HG02588 (cell line): Measurements from ENCODE around the gene RHEX.

Source experiments
- ATAC-seq: cut with Tn5 transposase; IDR thresholded peaks from one replicate; pipeline ENCODE4 v1.9.1; 2021; ENCODE audit warnings: mild to moderate bottlenecking, moderate library complexity; ENCODE audit not compliant: unreplicated experiment

The RHEX gene

DNA sequence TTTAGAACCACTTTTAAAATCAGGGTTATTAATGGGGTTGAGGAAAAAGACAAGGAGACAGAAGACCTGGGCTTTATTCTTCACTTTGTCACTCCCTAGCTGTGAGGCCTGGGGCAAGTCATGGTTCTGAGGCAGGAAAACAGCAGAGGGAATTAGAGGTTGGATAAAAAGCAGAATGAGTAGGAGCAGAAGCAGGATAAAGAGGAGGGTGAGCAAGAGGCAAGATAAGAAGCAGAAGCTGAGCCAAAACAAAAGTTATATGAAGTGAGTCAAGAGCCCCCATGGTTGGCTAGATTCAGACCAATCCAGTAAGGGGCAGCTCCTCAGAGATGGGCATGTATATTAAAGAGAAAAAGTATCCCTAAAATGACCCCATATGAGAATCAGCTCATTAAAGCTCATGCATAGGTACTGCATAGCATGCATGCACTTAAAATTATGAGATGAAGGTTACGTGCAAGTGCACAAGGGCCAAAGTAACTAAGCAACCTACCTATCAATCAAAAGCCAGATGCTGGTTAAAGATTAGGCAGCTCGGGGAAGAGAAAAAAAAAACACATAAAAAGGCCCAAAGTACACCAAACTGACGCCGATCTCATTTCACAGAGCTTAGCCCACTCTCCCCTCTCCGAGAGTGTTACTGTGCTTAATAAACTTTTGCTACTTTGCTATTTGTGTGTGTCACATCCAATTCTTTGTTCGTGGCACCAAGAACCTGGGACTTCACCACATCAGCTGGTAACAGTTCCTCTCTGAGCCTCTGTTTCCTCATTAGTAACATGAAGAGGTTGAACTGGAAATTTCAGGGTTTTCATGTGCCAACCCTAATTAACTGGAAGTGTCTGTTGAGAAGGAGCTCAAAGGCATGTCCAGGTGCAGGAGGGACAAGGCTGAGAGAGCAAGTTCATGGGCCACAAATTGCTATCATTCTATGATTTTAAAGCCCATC is 62.0 kb downstream of the RHEX start:
- ATAC-seq: no peak

DNA sequence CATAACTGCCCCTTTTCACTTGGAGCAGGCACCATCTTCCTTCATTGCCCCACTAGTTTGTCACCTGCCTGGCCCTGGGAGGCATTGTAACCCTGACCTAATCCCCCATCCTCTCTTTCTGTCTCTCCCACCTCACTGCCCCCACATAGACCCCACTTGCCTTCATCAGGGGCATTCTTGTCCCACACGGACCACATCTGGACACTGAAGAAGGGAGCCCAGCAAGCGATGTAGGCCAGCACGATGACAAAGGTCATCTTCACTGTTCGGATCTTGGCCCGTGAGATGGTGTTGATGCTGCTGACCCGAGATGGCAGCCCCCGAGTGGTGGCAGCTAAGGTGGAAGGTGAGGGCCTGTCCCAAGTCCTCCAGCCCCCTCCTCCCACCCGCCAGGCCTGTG is 62.8 kb downstream of the RHEX start:
- no peak for ATAC-seq

DNA sequence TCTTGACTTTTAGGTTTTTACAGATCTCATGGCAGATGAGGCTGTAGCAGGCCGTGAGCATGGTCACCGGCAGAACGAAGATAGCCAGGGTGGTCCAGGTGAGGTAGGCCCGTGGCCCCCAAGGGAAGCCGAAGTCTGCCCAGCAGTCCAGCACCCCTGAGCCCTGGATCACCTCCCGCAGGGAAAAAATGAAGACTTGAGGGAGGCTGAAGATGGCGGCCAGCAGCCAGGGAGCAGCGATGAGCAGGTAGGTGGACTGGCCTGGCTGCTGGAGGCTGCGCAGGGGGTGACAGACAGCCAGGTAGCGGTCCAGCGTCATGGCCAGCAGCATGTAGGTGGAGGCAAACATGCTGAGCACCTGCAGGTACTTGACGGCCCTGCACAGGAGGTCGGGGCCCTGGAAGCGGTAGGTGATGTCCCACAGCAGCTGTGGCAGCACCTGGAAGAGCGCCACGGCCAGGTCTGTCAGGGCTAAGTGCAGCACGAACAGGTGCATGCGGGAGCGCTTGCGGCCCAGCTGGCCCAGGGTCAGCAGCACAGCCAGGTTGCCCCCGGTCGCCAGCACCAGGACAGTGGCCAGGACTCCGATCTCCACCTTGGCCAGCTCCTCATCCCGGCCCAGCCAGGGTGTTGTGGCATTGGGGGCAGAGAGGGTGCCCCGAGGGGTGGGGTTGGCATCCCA is 63.4 kb downstream of the RHEX start:
- ATAC-seq: no peak

DNA sequence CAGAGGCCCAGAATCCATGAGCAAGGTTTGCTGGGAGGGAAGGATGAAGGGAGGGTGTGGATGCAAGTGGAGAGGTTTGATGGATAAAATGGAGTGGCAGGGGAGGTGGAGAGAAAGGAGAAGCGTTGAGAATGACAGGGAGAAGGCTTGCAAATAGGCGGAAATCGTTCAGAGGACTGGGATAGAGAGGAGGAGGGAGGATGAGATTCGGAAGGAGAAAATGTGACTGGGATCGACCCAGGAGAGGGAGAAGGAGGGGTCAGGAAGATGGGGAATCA is 63.8 kb downstream of the RHEX start:
- ATAC-seq: no peak

DNA sequence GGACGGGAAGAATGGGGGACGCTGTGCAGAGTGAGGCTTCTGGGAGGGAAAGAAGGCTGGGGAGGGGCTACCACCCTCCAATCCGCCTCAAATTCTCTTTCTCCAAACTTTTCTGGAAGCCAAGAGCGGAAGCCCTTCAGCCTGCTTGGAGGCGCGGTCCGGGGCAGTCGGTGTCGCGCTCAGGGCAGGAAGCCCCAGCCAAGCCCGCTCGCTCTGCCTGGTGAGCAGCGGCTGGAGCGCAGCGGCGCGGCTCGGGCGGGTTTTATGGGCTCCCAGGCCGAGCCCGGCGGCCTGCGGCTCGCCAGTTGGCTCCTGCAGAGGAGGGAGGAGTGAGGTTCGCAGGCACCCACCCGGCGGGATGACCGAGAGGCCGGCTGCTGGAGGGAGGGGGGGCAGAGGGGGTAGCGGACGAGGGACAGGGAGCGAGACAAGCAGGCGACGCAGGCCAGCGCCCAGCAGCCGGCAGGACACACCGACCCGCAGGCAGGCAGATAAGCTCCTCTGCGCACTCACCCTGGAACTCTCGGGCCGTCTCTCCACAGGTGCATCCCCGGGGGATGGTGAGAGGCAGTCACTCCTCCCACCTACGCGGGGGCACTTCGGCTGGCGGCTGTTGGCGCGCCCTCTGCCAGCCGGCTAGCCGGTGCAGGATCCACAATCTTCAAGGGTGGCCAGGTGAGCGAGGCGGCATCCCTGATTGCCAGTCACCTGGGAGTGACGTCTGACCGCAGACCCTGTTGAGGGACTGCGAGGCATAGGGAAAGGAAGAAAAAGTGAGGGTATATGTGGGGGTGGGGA is 64.4 kb downstream of the RHEX start, which contains the start of gene AVPR1B:
Gene AVPR1B (minus strand): TSS at position 238 of the 798 bp plus-strand sequence. CDS start 498 bp downstream, outside the sequence.
- no peak for ATAC-seq

DNA sequence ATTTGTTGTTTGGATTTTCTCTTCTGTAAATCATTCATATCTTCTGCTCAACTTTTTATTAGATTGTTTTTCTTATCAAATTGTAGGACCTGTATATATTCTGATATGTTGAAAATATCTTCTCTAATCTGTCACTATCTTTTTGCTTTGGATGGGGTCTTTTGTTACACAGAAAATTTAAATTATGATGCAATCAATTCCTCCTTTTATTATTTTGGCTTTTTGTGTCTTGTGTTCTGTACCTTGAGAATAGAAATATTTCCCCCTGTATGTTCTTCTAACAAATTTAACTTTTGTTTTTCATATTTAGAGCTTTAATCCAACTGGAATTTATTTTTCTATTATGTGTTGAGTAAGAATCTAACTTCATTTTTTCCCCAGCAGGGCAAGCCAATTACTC is 67.4 kb downstream of the RHEX start:
- no peak for ATAC-seq

DNA sequence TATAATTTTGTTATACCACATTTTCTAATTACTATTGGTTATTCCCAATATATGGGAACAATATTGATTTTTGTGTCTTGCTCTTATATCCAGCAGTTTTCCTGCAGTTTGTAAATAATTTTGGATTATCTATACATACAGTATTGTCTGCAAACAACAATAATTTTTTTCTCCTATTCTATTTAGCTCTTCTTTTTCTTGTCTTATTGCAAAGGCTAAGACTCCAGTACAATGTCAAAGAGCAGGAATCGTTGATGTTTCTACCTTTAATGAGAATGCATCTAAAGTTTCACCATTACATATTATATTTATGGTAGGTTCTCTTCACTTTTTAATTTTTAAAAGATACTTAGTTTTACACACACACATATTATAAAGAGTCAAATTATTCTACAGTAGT is 68.3 kb downstream of the RHEX start:
- no peak for ATAC-seq

DNA sequence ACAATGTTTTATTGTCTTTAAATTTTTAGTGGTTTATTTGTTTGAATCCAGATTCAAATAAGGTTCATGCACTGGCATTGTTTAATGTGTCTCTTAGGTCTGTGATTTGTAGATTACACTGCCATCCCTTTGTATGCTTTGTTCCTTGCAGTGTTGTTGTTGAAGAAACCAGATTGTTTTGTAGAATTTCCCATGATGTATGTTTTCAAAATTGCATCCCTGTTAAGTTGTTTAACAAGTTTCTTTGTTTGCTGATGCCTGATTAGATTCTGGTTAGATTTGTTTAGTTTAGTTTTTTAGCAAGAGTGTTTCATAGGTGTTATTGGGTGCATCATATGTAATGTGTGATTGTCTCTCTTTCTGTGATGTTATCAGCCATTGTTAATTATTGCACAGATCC is 69.7 kb downstream of the RHEX start:
- no peak for ATAC-seq

DNA sequence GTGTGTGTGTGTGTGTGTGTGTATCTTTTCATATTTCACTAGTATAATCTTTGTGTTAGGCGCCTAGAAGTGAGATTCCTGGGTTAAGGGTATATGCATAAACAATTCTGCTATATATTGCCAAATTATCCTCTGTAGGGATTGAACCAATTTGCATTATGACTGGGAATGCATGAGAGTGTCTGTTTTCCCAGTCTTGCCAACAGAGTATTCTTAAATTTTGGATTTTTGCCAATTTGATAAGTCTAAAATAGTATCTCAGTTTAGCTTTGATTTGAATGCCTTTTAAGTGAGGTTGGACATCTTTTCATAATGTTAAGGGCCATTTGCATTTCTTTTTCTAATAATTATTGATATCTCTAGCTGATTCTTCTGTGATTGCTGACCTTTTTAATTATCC is 72.4 kb downstream of the RHEX start:
- no peak for ATAC-seq

DNA sequence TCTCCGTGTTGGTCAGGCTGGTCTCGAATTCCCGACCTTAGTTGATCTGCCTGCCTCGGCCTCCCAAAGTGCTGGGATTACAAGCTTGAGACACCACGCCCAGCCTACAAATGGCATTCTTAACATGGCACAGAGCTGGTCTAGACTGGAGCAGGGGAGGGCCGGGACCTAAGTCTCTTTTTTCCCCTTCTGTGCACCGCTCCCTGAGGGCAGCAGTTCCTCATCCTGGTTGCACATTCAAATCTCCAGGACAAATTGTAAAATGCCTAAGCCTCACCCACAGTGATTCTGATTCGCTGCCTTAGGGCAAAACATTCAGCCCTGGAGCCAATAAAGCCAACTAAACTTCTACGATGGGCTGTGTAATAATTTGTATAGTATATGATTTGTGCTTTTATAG is 74.4 kb downstream of the RHEX start:
- no peak for ATAC-seq

DNA sequence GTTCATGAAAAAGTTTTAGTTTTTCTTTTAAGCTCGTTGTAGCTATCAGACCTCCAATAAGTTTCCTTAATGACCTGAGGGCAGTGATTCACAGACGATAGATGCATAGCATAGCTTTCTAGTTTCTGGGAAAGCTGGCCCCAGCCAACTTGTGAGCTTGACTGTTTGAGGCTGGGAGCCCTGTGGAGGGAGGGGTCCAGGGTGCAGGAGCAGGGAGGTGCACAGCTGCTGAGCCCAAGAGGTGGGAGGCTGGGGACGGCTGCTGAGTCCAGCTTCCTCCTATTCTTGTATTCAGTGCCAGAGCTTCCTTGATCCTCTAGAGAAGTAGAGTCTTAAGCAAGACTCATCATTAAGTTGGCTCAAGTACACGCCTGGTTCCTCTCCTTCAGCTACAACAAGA is 75.2 kb downstream of the RHEX start:
- no peak for ATAC-seq

DNA sequence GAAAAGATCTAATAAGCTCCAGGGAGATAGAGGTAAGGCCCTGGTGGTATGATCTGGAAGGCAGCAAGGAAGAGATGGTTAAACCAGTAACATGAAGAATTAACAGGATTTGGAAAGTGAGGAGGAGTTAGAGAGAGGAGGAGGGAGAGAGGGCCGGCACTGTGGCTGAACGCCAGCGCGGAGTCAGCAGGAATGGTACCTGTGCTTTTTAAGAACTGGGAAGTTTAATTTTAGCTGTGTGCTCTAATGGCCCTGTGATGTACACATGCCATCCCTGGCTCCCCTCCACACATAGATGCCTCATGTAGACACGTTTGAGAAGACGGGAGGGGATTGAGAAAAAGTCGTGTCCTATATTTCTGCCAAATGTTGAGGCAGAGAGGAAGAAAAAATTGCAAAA is 78.1 kb downstream of the RHEX start:
- no peak for ATAC-seq

DNA sequence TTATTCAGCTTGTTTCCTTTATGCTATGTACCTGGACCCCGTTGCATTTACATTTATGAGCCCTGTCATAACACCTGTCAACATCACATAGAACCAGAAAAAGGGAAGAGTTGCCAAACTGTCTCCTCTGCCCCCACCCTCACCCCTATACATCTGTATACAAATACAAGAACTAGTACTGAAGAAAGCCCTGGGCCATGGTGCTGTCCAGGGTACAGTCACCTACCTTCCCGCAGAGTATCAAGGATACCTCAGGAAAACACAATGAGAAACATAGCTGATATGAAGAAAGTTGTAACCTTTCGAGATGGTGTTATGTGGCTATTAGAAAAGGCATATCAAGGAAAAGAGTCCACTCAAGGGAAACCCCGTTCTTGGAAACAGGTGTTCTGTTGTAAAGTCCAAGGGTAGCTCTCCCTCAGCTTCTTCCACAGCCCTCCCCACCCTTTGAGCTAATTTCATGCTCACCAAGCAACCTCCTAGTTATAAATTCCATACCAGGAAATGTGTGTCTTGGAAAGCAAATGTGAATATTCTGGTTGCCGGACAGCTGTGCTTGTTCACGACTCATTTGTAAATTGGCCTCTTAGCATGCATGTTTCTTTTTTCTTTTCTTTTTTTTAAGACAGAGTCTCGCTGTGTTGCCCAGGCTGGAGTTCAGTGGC is 80.9 kb downstream of the RHEX start:
- ATAC-seq: no peak

DNA sequence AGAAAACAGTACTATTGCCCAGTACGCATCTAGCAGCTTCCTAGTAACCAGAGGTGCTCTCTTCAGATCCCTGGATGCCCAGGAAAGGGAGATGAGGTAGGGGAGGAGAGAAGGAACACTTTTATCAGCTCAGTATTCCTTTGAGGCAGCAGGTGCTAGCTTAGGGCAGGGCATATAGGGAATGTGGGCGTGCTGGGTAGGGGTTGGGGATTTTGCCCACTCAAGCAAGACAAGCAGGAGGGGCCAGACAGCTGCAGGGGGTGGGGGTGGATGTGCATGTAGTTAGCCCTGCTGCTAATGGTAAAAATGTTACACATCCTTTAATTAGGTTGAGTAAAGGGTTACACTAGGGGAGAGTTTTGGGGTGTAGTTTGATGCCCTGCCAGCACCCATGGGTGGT is 82.3 kb downstream of the RHEX start:
- ATAC-seq: no peak

DNA sequence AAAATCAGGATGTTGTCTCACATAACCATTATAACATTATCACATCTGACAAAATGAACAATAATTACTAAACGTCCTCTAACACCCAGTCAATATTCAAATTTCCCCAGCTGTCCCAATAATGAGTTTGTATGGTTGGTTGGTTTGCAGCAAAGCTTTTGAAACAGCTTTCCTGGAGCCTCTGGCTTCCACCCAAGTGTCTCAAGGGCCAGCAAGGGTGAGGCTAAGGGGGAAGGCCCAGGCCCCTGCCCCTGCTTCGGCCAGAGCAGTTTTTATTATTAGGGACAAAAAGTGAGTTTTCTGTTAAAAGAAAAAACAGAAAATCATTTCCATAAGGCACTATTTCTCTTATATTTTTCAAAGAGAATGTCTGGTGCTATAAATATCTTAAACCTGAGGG is 83.3 kb downstream of the RHEX start:
- no peak for ATAC-seq

DNA sequence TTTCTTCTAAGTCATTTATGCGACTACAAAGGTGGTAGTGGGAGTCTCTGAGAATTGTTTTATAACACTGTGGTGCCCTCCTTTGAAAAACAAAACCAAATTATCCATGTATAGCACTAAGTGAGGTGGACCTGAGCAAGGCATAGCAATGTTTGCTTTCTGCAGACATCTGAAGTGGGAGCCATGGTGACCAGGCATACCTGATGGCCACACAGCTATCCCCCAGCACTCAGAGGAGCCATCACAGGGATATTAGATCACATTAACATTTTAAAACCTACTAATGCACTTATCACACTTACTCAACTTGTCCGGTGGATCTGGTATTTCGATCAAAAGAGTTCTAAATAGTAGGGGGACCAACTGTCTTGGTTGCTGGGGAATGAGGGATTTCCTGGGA is 89.0 kb downstream of the RHEX start:
- no peak for ATAC-seq

DNA sequence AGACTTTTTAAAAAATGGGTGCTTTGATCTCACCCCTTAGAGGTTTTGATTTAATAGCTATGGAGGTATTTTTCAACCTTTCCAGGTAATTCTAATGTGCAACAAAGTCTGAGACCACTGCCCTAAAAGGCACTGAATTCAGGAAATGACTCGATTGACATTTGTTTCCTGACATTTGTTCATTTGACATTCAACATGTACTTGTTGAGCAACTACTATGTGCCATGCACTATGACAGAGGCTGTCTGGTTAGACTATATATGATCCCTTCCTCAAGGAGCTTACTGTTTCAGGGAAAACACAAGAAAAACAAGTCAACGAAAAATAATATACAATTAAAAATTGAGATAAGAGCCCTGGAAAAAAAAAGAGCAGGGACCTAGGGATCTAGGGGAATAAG is 89.8 kb downstream of the RHEX start:
- no peak for ATAC-seq

DNA sequence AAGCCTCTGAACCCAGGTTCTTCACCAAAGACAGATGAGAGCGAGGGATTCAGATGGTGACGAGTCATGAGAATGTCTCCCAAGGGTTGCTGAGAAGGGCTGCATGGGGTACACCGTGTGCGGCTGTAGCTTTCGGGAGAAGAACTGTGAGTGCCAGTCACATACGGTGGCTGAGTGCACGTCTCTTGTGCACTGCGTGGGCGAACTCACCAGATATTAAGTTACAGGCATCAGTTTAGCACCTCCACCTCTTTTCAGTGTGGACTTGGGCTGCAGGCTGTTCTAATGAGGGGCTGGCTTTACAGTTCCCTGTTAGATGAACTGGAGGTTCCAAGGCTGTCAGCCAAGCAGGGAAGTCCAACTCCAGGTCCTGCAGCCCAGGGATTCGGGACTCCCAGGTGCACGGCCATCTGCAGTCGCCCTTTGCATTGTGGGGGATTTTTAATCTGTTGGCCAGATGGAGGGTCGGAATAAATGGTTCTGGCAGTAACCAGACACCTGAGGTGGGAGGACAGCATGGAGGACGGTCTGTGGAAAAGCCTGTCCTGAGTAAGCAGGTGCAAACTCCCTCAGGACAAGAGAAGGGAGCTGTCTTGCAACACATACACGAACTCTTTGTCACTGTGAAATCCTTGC is 90.7 kb downstream of the RHEX start:
- no peak for ATAC-seq

DNA sequence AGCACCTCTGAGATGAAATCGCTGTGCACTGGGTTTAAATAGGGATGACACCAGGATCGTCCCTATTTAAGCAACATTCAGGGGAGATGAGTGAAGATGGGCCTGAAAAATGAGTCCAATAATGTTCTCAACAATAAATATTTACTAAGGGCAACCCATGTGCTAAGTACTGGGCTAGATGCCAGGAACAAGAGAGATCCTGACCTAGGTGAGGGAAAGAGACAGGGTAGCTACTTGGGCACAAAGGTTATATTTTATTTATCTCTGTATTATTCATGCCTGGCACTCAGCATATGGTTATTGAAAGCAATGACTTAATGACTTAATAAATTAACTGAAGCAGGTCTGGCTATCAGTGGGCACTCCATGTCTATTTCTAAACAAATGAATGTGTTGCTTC is 91.6 kb downstream of the RHEX start:
- no peak for ATAC-seq

DNA sequence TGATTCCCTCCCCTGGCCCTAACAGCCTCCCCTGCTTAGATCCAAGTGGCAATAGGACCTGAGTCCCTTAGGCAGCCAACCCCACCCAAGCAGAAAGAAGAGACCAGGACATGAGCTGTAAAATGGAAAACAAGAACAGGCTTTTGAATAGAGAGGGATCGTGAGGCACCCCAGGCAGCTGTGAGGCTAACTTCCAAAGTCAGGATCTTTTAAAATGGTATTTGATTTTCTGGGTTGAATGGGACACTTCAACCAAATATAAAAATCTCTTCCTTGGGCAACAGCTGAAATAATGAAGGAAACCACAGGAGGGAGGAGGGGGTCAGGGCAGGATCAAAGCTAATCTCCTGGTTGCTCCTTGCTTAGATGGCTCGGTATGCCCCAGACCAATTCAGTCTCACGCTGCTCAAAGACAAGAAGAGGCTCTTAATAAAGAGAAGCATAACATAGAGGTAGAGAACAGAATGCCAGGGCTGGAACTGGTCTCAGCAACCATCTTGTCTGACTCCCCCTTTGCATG is 92.9 kb downstream of the RHEX start:
- ATAC-seq: no peak
